ENCODE measurements around the gene MIOS. TPM values are rescaled to one million over a fixed set of nuclear protein-coding genes. Genes with fewer than 3 reads are reported as not detected.

The MIOS gene
- total and polyA plus RNA-seq, 4 donors = 7.4 to 35.6 (median 12.2) TPM

DNA sequence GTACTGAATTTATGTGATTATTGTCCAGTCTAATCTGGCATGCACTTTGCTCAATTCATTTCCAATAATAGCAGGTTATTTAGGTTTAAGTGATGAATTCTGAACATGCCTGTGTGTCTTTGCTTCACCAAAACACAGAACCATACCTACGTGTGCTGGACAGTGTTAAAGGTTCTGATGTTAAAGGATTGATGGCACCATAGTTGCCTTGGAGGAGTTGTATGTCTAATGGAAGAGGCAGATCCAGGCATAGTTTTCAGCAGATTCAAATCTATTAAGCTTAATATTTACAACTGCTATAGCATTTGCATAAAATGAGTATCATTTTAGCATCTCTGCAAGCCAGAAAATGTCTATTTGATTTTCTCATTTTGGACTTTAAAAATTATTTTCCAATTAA is 45.8 kb downstream of the MIOS start:
- no peak overlapping the region for H3K9ac ChIP-seq (ENCODE audit: low read depth in 1 of 2, low read length in 2 of 2)
- no peaks in the 10 kb centered on the region for H3K27me3 ChIP-seq (ENCODE audit: control insufficient read depth in 4 of 4, insufficient read depth in 4 of 4, low read length in 3 of 4)
- H3K9me3 ChIP-seq (ENCODE audit: control insufficient read depth in 4 of 4, low read length in 3 of 4) = no peaks in the 10 kb centered on the region
- no peak for DNase-seq (ENCODE audit: low spot score)
- TF ChIP-seq NR2F2 (IDR thresholded peaks at IDR 0.05) (no peak), GABPA (IDR thresholded peaks at IDR 0.05 in 1 of 2, conservative IDR thresholded peaks at IDR 0.05 in 1 of 2) (no peak), JUND (IDR thresholded peaks at IDR 0.05) (no peak), ATF3 (IDR thresholded peaks at IDR 0.05) (no peak), SP1 (IDR thresholded peaks at IDR 0.05) (no peak), RAD21 (IDR thresholded peaks at IDR 0.05) (no peak), FOXA2 (IDR thresholded peaks at IDR 0.05) (no peak), EGR1 (IDR thresholded peaks at IDR 0.05; ENCODE audit: low read depth in 2 of 2) (no peak), HNF4A (conservative IDR thresholded peaks at IDR 0.05) (no peak), REST (IDR thresholded peaks at IDR 0.05) (no peak), ZBTB33 (IDR thresholded peaks at IDR 0.05) (no peak), TAF1 (conservative IDR thresholded peaks at IDR 0.05) (no peak), HNF4G (IDR thresholded peaks at IDR 0.05) (no peak), FOXA1 (IDR thresholded peaks at IDR 0.05) (no peak), CTCF (IDR thresholded peaks at IDR 0.05; ENCODE audit: low read depth, low read length, missing input control) (no peak), RXRA (IDR thresholded peaks at IDR 0.05) (no peak), YY1 (IDR thresholded peaks at IDR 0.05) (no peak)
- TF ChIP-seq, protein P1, sequence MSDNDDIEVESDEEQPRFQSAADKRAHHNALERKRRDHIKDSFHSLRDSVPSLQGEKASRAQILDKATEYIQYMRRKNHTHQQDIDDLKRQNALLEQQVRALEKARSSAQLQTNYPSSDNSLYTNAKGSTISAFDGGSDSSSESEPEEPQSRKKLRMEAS (IDR thresholded peaks at IDR 0.05) = no peak
- H3K4me3 ChIP-seq (ENCODE audit: low read depth in 1 of 3, low read length in 3 of 3) = no peak overlapping the region
- WGBS = 94% methylated on average over 1 of the region's 1 CpG
- H3K36me3 ChIP-seq (ENCODE audit: control insufficient read depth in 4 of 4, insufficient read depth in 3 of 4, low read depth in 1 of 4, low read length in 3 of 4) = peaks cover 0 to 11% (median 5%) of the 10 kb centered on the region in 4 donors
- no peak overlapping the region for H3K27ac ChIP-seq (ENCODE audit: low read depth in 1 of 2, low read length in 2 of 2)
- no peaks in the 10 kb centered on the region for H3K4me1 ChIP-seq (ENCODE audit: control insufficient read depth in 4 of 4, insufficient read depth in 4 of 4, low read length in 3 of 4)
